ENCODE measurements around the gene DTWD2. TPM values are rescaled to one million over a fixed set of nuclear protein-coding genes. Genes with fewer than 3 reads are reported as not detected.

The DTWD2 gene

GRCh38 chr5:118789366-118789765, 199.0 kb downstream of the DTWD2 start:
- Histone ChIP-seq H3K79me2 (ENCODE audit: control insufficient read depth, insufficient read depth, low read length) (no peaks in the 10 kb centered on the region), H3K36me3 (ENCODE audit: control insufficient read depth, insufficient read depth, low read length) (no peaks in the 10 kb centered on the region), H2BK5ac (ENCODE audit: low read length) (no peak overlapping the region), H3K4me3 (ENCODE audit: low read length) (no peak overlapping the region), H3K4me2 (ENCODE audit: low read length) (no peak overlapping the region), H3K4ac (ENCODE audit: low read depth, low read length) (no peak overlapping the region), H2BK120ac (ENCODE audit: low read depth, low read length) (no peak overlapping the region), H4K8ac (ENCODE audit: low read depth, low read length) (no peak overlapping the region), H3K4me1 (ENCODE audit: control insufficient read depth, low read depth, low read length) (no peaks in the 10 kb centered on the region), H3K18ac (ENCODE audit: low read length) (no peak overlapping the region), H4K5ac (ENCODE audit: low read length) (no peak overlapping the region), H3K56ac (ENCODE audit: low read length) (no peak overlapping the region), H3K23ac (ENCODE audit: low read length) (no peak overlapping the region), H3K27ac (ENCODE audit: low read depth, low read length) (no peak overlapping the region), H3K27me3 (ENCODE audit: insufficient read depth, low read length, poor library complexity) (no peaks in the 10 kb centered on the region), H2AK5ac (ENCODE audit: low read length) (no peak overlapping the region), H3K9ac (ENCODE audit: low read length) (no peak overlapping the region), H3K79me1 (ENCODE audit: low read length) (no peaks in the 10 kb centered on the region), H2BK15ac (replicated peaks; ENCODE audit: low read depth) (no peak overlapping the region)
- DNase-seq, result peak; percentile 46

GRCh38 chr5:118788351-118788750, 200.0 kb downstream of the DTWD2 start:
- Histone ChIP-seq H3K56ac (ENCODE audit: low read length) (no peak overlapping the region), H3K4ac (ENCODE audit: low read depth, low read length) (no peak overlapping the region), H3K23ac (ENCODE audit: low read length) (no peak overlapping the region), H2BK15ac (replicated peaks; ENCODE audit: low read depth) (no peak overlapping the region), H3K79me1 (ENCODE audit: low read length) (no peaks in the 10 kb centered on the region), H2BK120ac (ENCODE audit: low read depth, low read length) (no peak overlapping the region), H3K36me3 (ENCODE audit: control insufficient read depth, insufficient read depth, low read length) (no peaks in the 10 kb centered on the region), H2BK5ac (ENCODE audit: low read length) (no peak overlapping the region), H3K4me1 (ENCODE audit: control insufficient read depth, low read depth, low read length) (no peaks in the 10 kb centered on the region), H3K27ac (ENCODE audit: low read depth, low read length) (no peak overlapping the region), H3K4me2 (ENCODE audit: low read length) (no peak overlapping the region), H3K79me2 (ENCODE audit: control insufficient read depth, insufficient read depth, low read length) (no peaks in the 10 kb centered on the region), H4K8ac (ENCODE audit: low read depth, low read length) (no peak overlapping the region), H3K27me3 (ENCODE audit: insufficient read depth, low read length, poor library complexity) (no peaks in the 10 kb centered on the region), H3K18ac (ENCODE audit: low read length) (no peak overlapping the region), H4K5ac (ENCODE audit: low read length) (no peak overlapping the region), H3K9ac (ENCODE audit: low read length) (no peak overlapping the region), H3K4me3 (ENCODE audit: low read length) (no peak overlapping the region), H2AK5ac (ENCODE audit: low read length) (no peak overlapping the region)
- no CpG with 5 or more reads among the region's 2 CpGs for WGBS (ENCODE audit: extremely low coverage, insufficient coverage, low lambda C conversion rate)
- DNase-seq, result no peak

Small RNA genes lying within 50 kb of the gene (small RNA-seq; reads per million reads assigned to genes)
- gene RNU6-373P (ENCODE audit: insufficient read depth), result not detected

Measured in mesendoderm (in vitro differentiated cells).